Karpas-422 (cell line): ENCODE measurements around the gene NBPF1. TPM values are rescaled to one million over a fixed set of nuclear protein-coding genes. Genes with fewer than 3 reads are reported as not detected.
A peak's percentile ranks its signal among the peaks of the same experiment; 100 is the strongest.
"Not testable (repeated sequence)": the region's sequence is repeated elsewhere in the genome, so short reads cannot be mapped to it uniquely, and the experiment has no call there.

Source experiments
- DNase-seq: peaks from one replicate; pipeline ENCODE4 v3.0.0-alpha.2; 2015
- H2AFZ ChIP-seq: fragments of 200-600 bp; sonication (generic); 2 replicates; pipeline ENCODE4 v1.6.1; 2014; ENCODE audit warnings: antibody characterized with exemption, low read length, mixed read lengths
- H3K27ac ChIP-seq: fragments of 200-600 bp; sonication (generic); 2 replicates; pipeline ENCODE4 v1.5.1; 2014; ENCODE audit warnings: mild to moderate bottlenecking, low read length, moderate library complexity
- H3K27me3 ChIP-seq: fragments of 200-600 bp; sonication (generic); 2 replicates; pipeline ENCODE4 v1.6.1; 2014; ENCODE audit warnings: low read length, mixed read lengths
- H3K36me3 ChIP-seq: fragments of 200-600 bp; sonication (generic); 2 replicates; pipeline ENCODE4 v1.6.1; 2014; ENCODE audit warnings: low read length, mixed read lengths; ENCODE audit not compliant: insufficient read depth
- H3K4me1 ChIP-seq: fragments of 200-600 bp; sonication (generic); 2 replicates; pipeline ENCODE4 v1.6.1; 2014; ENCODE audit warnings: mild to moderate bottlenecking, low read length, mixed read lengths
- H3K4me2 ChIP-seq: fragments of 200-600 bp; sonication (generic); 2 replicates; pipeline ENCODE4 v1.6.1; 2014; ENCODE audit warnings: low read length, low read depth, mild to moderate bottlenecking; ENCODE audit not compliant: poor library complexity, severe bottlenecking
- H3K4me3 ChIP-seq: fragments of 200-600 bp; sonication (generic); 2 replicates; pipeline ENCODE4 v1.5.1; 2014; ENCODE audit warnings: mild to moderate bottlenecking, antibody characterized with exemption, low read length, mixed read lengths
- H3K79me2 ChIP-seq: fragments of 200-600 bp; sonication (generic); 2 replicates; pipeline ENCODE4 v1.6.1; 2014; ENCODE audit warnings: mild to moderate bottlenecking, low read length, mixed read lengths
- H3K9ac ChIP-seq: fragments of 200-600 bp; sonication (generic); 2 replicates; pipeline ENCODE4 v1.6.0; 2014; ENCODE audit warnings: low read length
- H3K9me2 ChIP-seq: fragments of 200-600 bp; sonication (generic), shearing (Covaris generic); replicated peaks from 2 replicates; pipeline ENCODE4 v1.6.0; 2014; ENCODE audit warnings: mild to moderate bottlenecking, low read length, moderate library complexity; ENCODE audit not compliant: insufficient read depth
- H3K9me3 ChIP-seq: fragments of 300-700, 200-600 bp; sonication (generic); 2 replicates; pipeline ENCODE4 v1.6.1; 2014; ENCODE audit warnings: low read length, mixed read lengths
- H4K20me1 ChIP-seq: fragments of 200-600 bp; sonication (generic); 2 replicates; pipeline ENCODE4 v1.6.1; 2014; ENCODE audit warnings: mild to moderate bottlenecking, antibody characterized with exemption, low read length, low read depth; ENCODE audit not compliant: insufficient read depth
- total RNA-seq: library from RNA; depleted of rRNA; stranded (reverse); fragments of >200 nt; shearing (Covaris generic); gene quantifications from 2 replicates; pipeline ENCODE4 v1.2.3, GENCODE V29; 2014; ENCODE audit warnings: low replicate concordance

Gene NBPF1
- total RNA-seq, 1 experiment from 2014 or later = 18.4 TPM

GRCh38 chr1:16607433-16607851 lies 5.9 kb downstream of the NBPF1 start:
- Histone ChIP-seq H3K79me2 (no peaks in the 10 kb centered on the region), H2AFZ (no peak overlapping the region), H3K4me1 (peaks cover 4% of the 10 kb centered on the region), H3K4me2 (no peak overlapping the region), H3K27me3 (0 out of 2 replicates have a peak, but pooled peaks cover 3% of the 10 kb centered on the region), H3K9me2 (no peaks in the 10 kb centered on the region), H3K36me3 (0 out of 2 replicates have a peak, but pooled peaks cover 4% of the 10 kb centered on the region), H3K27ac (no peak overlapping the region), H3K4me3 (no peak overlapping the region), H3K9ac (no peak overlapping the region), H4K20me1 (peaks cover 5% of the 10 kb centered on the region; the same call in 1 of the 2 replicates), H3K9me3 (no peaks in the 10 kb centered on the region)
- peak; percentile 36 for DNase-seq

- H3K9ac ChIP-seq, H3K36me3 ChIP-seq, H3K27ac ChIP-seq, H3K4me2 ChIP-seq, H3K9me3 ChIP-seq, H3K4me3 ChIP-seq, H4K20me1 ChIP-seq, H3K4me1 ChIP-seq, H2AFZ ChIP-seq, H3K27me3 ChIP-seq, H3K79me2 ChIP-seq, H3K9me2 ChIP-seq: not testable (repeated sequence)
- DNase-seq = peak; percentile 39
These were observed 6.5 kb downstream of the NBPF1 start for GRCh38 chr1:16606666-16607432.

- H3K4me1 ChIP-seq = no peaks in the 10 kb centered on the region
- H3K27ac ChIP-seq = no peak overlapping the region
- no peak overlapping the region for H2AFZ ChIP-seq
- H3K4me3 ChIP-seq = no peak overlapping the region
- peak; percentile 37 for DNase-seq
- no peaks in the 10 kb centered on the region for H3K79me2 ChIP-seq
- no peak overlapping the region for H3K9ac ChIP-seq
- no peaks in the 10 kb centered on the region for H4K20me1 ChIP-seq
- H3K36me3 ChIP-seq = 0 out of 2 replicates have a peak, but pooled peaks cover 4% of the 10 kb centered on the region
- H3K4me2 ChIP-seq = no peak overlapping the region
- H3K9me2 ChIP-seq = no peaks in the 10 kb centered on the region
- no peaks in the 10 kb centered on the region for H3K9me3 ChIP-seq
- 0 out of 2 replicates have a peak, but pooled peaks cover 3% of the 10 kb centered on the region for H3K27me3 ChIP-seq
These were observed 7.5 kb downstream of the NBPF1 start for GRCh38 chr1:16605532-16606505.

DNA sequence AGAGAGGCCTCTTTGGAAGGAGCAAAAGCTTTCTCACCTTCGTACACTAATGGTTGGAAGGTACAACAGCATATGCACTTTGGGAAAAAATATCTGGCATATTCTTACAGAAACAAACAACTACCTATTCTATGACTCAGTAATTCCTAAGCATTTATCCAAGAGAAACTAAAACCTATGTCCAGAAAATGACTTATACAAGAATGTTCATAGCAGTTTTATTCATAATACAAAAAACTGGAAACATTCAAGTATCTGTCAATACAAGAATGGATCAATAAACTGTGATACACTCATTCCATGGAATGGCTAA lies 8.2 kb downstream of the NBPF1 start:
- Histone ChIP-seq H3K27me3 (0 out of 2 replicates have a peak, but pooled peaks cover 3% of the 10 kb centered on the region), H3K9me2 (no peaks in the 10 kb centered on the region)

GRCh38 chr1:16604514-16605212 lies 8.7 kb downstream of the NBPF1 start:
- H3K36me3 ChIP-seq, H3K4me2 ChIP-seq, H3K9ac ChIP-seq, H3K4me3 ChIP-seq, H4K20me1 ChIP-seq, H3K9me2 ChIP-seq, H3K9me3 ChIP-seq, H3K27ac ChIP-seq, H3K27me3 ChIP-seq, H3K79me2 ChIP-seq, H3K4me1 ChIP-seq, H2AFZ ChIP-seq: not testable (repeated sequence)
- DNase-seq = peak; percentile 44

More for the DNA sequence above, 8.2 kb downstream of the NBPF1 start:
- no peaks in the 10 kb centered on the region for H3K79me2 ChIP-seq
- H3K9me3 ChIP-seq = no peaks in the 10 kb centered on the region
- no peak overlapping the region for H2AFZ ChIP-seq
- H3K4me3 ChIP-seq = no peak overlapping the region
- no peak overlapping the region for H3K9ac ChIP-seq
- no peak for DNase-seq
- 0 out of 2 replicates have a peak, but pooled peaks cover 4% of the 10 kb centered on the region for H3K36me3 ChIP-seq
- H4K20me1 ChIP-seq = no peaks in the 10 kb centered on the region
- no peak overlapping the region for H3K27ac ChIP-seq
- H3K4me2 ChIP-seq = no peak overlapping the region
- H3K4me1 ChIP-seq = no peaks in the 10 kb centered on the region

- not testable (repeated sequence) for H3K79me2 ChIP-seq, H3K4me2 ChIP-seq, H3K36me3 ChIP-seq, H3K27me3 ChIP-seq, H3K9ac ChIP-seq, H3K4me1 ChIP-seq, H3K9me3 ChIP-seq, H2AFZ ChIP-seq, H3K9me2 ChIP-seq, DNase-seq, H4K20me1 ChIP-seq, H3K27ac ChIP-seq, H3K4me3 ChIP-seq
These were observed 9.7 kb downstream of the NBPF1 start for GRCh38 chr1:16603623-16604022.

DNA sequence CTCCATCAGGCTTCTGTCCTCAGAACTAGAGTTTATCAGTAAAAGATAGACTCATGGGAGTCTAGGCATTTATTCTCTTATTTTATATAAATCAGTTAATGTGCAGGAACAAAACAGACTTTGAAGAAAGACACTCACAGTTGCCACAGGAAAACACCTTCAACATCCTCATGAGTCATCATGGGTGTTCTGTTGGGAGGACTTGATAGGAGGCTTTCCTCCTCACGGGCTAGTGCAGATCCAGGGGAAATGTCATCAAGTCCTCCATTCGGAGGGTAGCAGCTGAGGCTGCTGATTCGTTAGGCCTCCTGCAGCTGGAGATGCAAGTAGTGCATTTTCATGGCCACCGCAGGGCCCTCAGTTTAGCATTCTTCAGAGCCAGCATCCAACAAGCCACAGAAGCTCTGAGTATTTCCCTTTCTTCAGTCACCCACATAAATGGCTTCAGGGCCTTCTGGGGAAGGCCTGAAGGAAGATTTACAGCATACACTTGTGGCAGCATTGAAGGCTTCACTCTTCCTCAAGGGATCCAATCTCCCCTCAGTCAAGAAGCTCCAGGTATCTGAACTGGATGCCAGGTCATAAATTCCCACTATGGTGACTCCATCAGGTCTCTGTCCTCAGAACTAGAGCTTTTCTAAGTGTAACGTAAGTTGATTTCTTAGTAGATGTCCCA lies 10.9 kb downstream of the NBPF1 start:
- H2AFZ ChIP-seq, H3K27ac ChIP-seq, H3K36me3 ChIP-seq, H3K9me2 ChIP-seq, H3K4me3 ChIP-seq, H3K79me2 ChIP-seq, H3K4me2 ChIP-seq, H3K27me3 ChIP-seq, H4K20me1 ChIP-seq, H3K9ac ChIP-seq, H3K9me3 ChIP-seq, DNase-seq, H3K4me1 ChIP-seq: not testable (repeated sequence)
